ENCODE results near the gene SSBP3.

- TF ChIP-seq CTCF (conservative IDR thresholded peaks at IDR 0.05) (no peak), EZH2 (IDR thresholded peaks at IDR 0.05; ENCODE audit: low read depth) (no peak)
Observed at GRCh38 chr1:54453022-54453421, 46.8 kb upstream of the SSBP3 start.
